Right atrium auricular region (tissue), 2 donors: Measurements from ENCODE around the gene MAGI2. TPM values are rescaled to one million over a fixed set of nuclear protein-coding genes. Genes with fewer than 3 reads are reported as not detected.
"Not testable (repeated sequence)": the region's sequence is repeated elsewhere in the genome, so short reads cannot be mapped to it uniquely, and the experiment has no call there.

Experiments used
- DNase-seq: peaks from one replicate; pipeline ENCODE4 v3.0.0-alpha.2; 2019; ENCODE audit warnings: low spot score
- H3K27ac ChIP-seq, 2 donors: fragments of 200-600 bp; sonication (generic); 1 replicate in 1 of 2; 2 replicates in 1 of 2; pipeline ENCODE4 v1.5.1; 2016 to 2019
- H3K27me3 ChIP-seq, 2 donors: fragments of 200-600 bp; sonication (generic); one replicate each; pipeline versions ENCODE4 v1.5.1 to v1.6.0; 2017 to 2019
- H3K36me3 ChIP-seq: fragments of 200-600 bp; sonication (generic); one replicate; pipeline ENCODE4 v1.5.1; 2016
- H3K4me1 ChIP-seq, 2 donors: fragments of 200-600 bp; sonication (generic); one replicate each; pipeline versions ENCODE4 v1.5.1 to v1.6.0; 2017 to 2019
- H3K4me3 ChIP-seq, 2 donors: fragments of 200-600 bp; sonication (generic); 1 replicate in 1 of 2; 2 replicates in 1 of 2; pipeline ENCODE4 v1.5.1; 2017 to 2019; ENCODE audit warnings: mild to moderate bottlenecking in 1 of 2, moderate library complexity in 1 of 2
- H3K9me3 ChIP-seq, 2 donors: fragments of 200-600 bp; sonication (generic); one replicate each; pipeline ENCODE4 v1.5.1; 2019
- total RNA-seq, 2 donors: library from RNA; depleted of rRNA; stranded (reverse); fragments of >200 nt; gene quantifications; one replicate each; pipeline ENCODE4 v1.1.0, GENCODE V29; 2016
- TF ChIP-seq, protein P1 (sequence below), 2 donors: fragments of 200-600 bp; sonication (generic); IDR thresholded peaks; one replicate each; pipeline ENCODE4 v1.5.1; 2019; ENCODE audit warnings: antibody characterized with exemption in 2 of 2

MAGI2 gene
- total RNA-seq, 2 donors from 2014 or later = 5.9 to 6.0 TPM

DNA sequence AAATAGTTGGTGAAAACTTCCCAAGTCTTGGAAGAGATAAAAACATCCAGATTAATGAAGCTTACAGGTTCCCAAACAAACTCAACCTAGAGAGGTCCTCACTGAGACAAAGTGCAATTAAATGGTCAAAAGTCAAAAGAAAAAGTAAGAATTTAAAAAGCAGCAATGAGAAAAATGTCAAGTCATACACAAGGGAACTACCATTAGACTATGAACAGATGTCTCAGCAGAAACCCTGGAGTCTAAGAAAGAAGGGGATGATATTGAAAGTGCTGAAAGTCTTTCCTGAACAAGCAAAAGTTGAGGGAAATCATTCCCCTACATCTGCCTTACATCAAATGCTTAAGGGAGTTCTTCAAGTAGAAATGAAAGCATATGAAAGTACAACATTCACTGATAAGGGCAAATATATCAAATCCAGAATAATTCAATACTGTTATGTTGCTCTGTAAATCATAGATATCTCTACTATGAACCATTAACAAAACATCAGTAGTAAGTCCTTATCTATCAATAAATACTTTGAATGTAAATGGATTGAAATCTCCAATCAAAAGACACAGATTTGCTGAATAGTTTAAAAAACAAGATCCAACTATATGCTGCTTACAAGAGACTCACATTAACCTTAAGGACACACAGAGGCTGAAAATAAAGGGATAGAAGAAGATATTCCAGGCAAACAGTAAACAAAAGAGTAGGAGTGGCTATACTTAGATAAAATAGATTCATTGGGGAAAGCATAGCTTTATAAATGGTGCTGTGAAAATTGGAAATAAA lies 1205.4 kb downstream of the MAGI2 start:
- no peak for DNase-seq
- Histone ChIP-seq H3K27ac (no peak overlapping the region), H3K9me3 (peaks cover 6 to 25% of the 10 kb centered on the region in 2 donors), H3K4me1 (no peaks in the 10 kb centered on the region), H3K4me3 (no peak overlapping the region), H3K36me3 (no peaks in the 10 kb centered on the region), H3K27me3 (no peaks in the 10 kb centered on the region)
- TF ChIP-seq, protein P1, sequence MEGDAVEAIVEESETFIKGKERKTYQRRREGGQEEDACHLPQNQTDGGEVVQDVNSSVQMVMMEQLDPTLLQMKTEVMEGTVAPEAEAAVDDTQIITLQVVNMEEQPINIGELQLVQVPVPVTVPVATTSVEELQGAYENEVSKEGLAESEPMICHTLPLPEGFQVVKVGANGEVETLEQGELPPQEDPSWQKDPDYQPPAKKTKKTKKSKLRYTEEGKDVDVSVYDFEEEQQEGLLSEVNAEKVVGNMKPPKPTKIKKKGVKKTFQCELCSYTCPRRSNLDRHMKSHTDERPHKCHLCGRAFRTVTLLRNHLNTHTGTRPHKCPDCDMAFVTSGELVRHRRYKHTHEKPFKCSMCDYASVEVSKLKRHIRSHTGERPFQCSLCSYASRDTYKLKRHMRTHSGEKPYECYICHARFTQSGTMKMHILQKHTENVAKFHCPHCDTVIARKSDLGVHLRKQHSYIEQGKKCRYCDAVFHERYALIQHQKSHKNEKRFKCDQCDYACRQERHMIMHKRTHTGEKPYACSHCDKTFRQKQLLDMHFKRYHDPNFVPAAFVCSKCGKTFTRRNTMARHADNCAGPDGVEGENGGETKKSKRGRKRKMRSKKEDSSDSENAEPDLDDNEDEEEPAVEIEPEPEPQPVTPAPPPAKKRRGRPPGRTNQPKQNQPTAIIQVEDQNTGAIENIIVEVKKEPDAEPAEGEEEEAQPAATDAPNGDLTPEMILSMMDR (IDR thresholded peaks at IDR 0.05) = no peak

DNA sequence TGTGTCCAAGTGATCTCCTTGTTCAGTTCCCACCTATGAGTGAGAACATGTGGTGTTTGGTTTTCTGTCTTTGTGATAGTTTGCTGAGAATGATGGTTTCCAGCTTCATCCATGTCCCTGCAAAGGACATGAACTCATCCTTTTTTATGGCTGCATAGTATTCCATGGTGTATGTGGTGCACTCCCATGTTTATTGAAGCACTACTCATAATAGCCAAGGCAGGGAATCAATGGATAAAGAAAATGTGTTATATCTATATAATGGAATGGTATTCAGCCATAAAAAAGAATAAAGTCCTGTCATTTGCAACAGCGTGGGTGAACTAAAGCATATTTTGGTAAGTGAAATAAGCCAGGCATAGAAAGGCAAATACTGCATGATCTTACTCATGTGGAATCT lies 1213.3 kb downstream of the MAGI2 start:
- not testable (repeated sequence) for H3K9me3 ChIP-seq, H3K4me3 ChIP-seq, H3K36me3 ChIP-seq, DNase-seq, H3K4me1 ChIP-seq, H3K27ac ChIP-seq, H3K27me3 ChIP-seq

DNA sequence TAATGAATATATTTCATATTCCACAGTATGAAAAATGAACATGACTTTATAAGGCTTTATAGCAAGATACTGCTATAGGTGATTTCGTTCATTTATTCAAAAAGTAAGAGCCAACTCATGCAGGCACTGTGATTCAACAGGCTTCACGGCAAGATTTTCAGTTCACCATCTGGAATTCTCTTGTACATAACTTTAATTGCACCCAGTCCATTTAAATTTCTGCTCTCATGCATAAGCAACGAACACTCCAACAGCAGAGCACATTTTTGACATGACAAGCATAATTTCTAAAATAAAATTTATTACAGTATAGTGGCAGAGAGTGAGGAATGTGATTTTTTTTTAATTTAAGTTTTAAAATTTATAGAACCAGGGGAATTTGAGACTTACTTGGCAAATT lies 1218.8 kb downstream of the MAGI2 start:
- TF ChIP-seq, protein P1 (IDR thresholded peaks at IDR 0.05) = no peak

DNA sequence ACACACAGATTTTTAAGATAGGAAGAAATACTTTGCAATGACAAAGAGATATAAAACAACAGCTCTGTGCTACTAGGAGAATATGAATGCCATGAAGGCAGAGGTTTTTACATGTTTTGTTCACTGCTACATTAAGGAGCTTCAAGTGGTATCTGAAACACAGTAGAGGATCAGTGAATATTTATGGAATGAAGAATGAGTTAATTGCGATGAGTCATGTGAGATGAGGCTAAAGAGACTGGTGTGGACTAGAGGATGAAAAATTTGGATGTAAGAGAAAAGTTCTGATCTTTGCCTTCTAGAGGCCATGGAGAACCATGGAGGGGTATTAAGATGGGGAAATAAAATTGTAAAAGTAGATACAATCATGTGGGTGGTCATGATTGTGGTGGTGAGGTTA lies 1220.7 kb downstream of the MAGI2 start:
- Histone ChIP-seq H3K36me3 (no peaks in the 10 kb centered on the region), H3K4me3 (no peak overlapping the region), H3K27me3 (no peaks in the 10 kb centered on the region), H3K27ac (no peak overlapping the region), H3K4me1 (no peaks in the 10 kb centered on the region), H3K9me3 (no peaks in the 10 kb centered on the region)
- TF ChIP-seq, protein P1 (IDR thresholded peaks at IDR 0.05) = no peak
- no peak for DNase-seq

More for the DNA sequence above, 1218.8 kb downstream of the MAGI2 start:
- no peak overlapping the region for H3K27ac ChIP-seq
- H3K27me3 ChIP-seq = no peaks in the 10 kb centered on the region
- H3K9me3 ChIP-seq = no peaks in the 10 kb centered on the region
- no peaks in the 10 kb centered on the region for H3K36me3 ChIP-seq
- H3K4me3 ChIP-seq = no peak overlapping the region
- DNase-seq = no peak
- H3K4me1 ChIP-seq = no peaks in the 10 kb centered on the region

DNA sequence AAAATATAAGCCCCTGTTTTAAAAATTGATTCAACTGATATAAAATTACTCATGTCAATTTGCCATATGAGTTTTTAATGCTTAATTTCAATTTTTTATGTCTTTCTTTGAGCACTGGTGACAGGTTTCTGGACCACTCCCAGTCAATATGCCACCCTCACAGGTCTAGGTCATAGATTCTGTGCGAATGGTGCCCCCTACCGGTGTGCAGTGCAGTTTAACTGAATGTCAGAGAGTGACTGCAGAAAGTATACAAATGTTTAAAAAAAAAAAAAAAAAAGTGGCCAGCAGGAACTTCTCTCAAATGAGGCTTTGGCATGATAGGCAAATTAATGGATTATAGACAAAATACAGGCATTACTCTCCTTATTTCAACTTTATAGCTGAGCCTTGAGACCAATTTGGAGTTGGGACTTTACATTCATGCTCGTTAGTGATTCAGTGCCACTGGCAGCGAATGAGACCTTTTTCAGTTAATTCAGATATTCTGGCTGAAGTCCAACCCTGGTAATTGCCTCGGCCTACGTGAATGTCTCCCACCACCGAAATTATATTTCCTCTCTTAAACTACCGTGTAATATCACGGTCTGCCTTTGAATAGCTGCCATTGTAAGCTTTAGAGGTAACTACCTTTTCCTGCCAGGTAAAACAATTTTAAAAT lies 1227.3 kb downstream of the MAGI2 start:
- no peak overlapping the region for H3K4me3 ChIP-seq
- H3K27ac ChIP-seq = no peak overlapping the region
- H3K27me3 ChIP-seq = no peaks in the 10 kb centered on the region
- no peaks in the 10 kb centered on the region for H3K9me3 ChIP-seq
- no peak for DNase-seq
- no peaks in the 10 kb centered on the region for H3K36me3 ChIP-seq
- TF ChIP-seq, protein P1 (IDR thresholded peaks at IDR 0.05) = peak in 1 of 2 donors; percentile 38
- no peaks in the 10 kb centered on the region for H3K4me1 ChIP-seq

DNA sequence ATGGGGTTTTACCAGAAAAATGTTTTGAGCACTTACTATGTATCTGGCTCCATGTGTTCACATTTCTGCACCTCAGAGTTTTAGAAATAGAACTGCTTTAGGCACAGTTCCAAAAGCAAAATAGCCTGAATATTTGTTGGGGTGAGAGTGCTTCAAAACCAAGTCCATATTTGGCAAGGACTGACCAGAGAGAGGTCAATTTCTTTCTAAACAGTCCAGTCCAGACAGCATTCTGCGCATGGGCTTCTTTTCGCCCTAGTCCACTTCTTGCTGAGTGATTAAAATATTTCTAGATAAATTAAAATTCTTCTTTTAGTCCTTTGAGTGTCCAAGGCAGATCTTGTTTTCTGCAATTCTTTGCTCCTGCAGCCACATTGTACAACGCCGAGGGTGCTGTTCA lies 1227.9 kb downstream of the MAGI2 start:
- Histone ChIP-seq H3K27ac (no peak overlapping the region), H3K9me3 (no peaks in the 10 kb centered on the region), H3K4me3 (no peak overlapping the region), H3K4me1 (no peaks in the 10 kb centered on the region), H3K27me3 (no peaks in the 10 kb centered on the region), H3K36me3 (no peaks in the 10 kb centered on the region)
- DNase-seq = no peak
- TF ChIP-seq, protein P1 (IDR thresholded peaks at IDR 0.05) = no peak
